ENCODE results near the gene MGMT. TPM values are rescaled to one million over a fixed set of nuclear protein-coding genes. Genes with fewer than 3 reads are reported as not detected.

Gene MGMT
- polyA plus RNA-seq, 1 of the 3 experiments (the other 2 are of a cell fraction), result 10.8 TPM

GRCh38 chr10:129660569-129660968, 193.5 kb downstream of the MGMT start (continued):
- no peak for TF ChIP-seq CTCF (IDR thresholded peaks at IDR 0.05)
- TF ChIP-seq JUND (IDR thresholded peaks at IDR 0.05), result no peak
- TF ChIP-seq EZH2phosphoT487 (IDR thresholded peaks at IDR 0.05; ENCODE audit: borderline replicate concordance, low read depth), result no peak
- TF ChIP-seq CHD2 (IDR thresholded peaks at IDR 0.05; ENCODE audit: low read length, partially characterized antibody), result no peak
- TF ChIP-seq GATA2 (CRISPR knock-in tag; IDR thresholded peaks at IDR 0.05), result no peak
- no peak for TF ChIP-seq FOXJ3 (CRISPR knock-in tag; IDR thresholded peaks at IDR 0.05)
- no peak for TF ChIP-seq USF1 (IDR thresholded peaks at IDR 0.05; ENCODE audit: borderline replicate concordance, low read depth)
- TF ChIP-seq RAD21 (IDR thresholded peaks at IDR 0.05; ENCODE audit: low read length), result no peak

DNA sequence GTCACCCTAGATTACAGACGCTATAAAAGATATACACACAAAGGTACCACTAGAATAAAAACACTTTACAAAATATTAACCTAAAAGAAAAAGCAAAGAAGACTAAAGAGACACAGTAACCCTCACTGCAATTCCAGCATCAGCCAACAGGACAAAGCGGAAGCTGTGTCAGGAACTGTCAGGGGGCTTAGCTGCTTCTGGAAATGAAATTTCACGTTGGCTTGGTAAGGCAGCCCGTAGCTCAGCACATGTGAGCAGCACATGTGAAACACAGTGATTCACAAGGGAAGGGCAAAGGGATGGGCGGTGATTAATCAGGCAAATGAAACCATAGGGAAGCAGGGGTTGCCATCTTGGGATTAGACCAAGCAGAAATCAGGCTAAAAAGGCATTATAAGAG, 195.4 kb downstream of the MGMT start:
- Histone ChIP-seq H3K36me3 (replicated peaks in 1 of 2; ENCODE audit: control insufficient read depth in 1 of 2, insufficient read depth in 2 of 2, low read length in 1 of 2) (no peaks in the 10 kb centered on the region), H3K27ac (ENCODE audit: low read depth in 2 of 2, low read length in 1 of 2) (no peak overlapping the region), H3K27me3 (ENCODE audit: insufficient read depth) (no peaks in the 10 kb centered on the region), H3K79me2 (ENCODE audit: insufficient read depth) (no peaks in the 10 kb centered on the region), H3K4me2 (no peak overlapping the region), H3F3A (replicated peaks; ENCODE audit: insufficient read depth) (no peaks in the 10 kb centered on the region), H3K4me3 (ENCODE audit: low read depth in 2 of 2, low read length in 1 of 2) (no peak overlapping the region), H2AFZ (ENCODE audit: low read depth) (no peak overlapping the region), H3K9me2 (no peaks in the 10 kb centered on the region), H3K4me1 (ENCODE audit: control insufficient read depth in 1 of 2, insufficient read depth in 2 of 2, low read depth in 1 of 2, low read length in 1 of 2) (peaks cover 0 to 8% of the 10 kb centered on the region in 2 experiments; a peak in 2 of 4 replicates), H3K9ac (no peak overlapping the region), H3K9me3 (no peaks in the 10 kb centered on the region; the same call in 1 of the 2 replicates), H4K20me1 (ENCODE audit: insufficient read depth) (no peaks in the 10 kb centered on the region)
- 51% methylated on average over 5 of the region's 5 CpGs for WGBS (ENCODE audit: low lambda C conversion rate)
- CTCF ChIA-PET, result interaction anchor here (0.8 to 1.4 kb wide), 3 partner anchors 8 to 33 kb away, joined by 3 to 4 read pairs (median 3); no protein-coding TSS in a partner anchor
- no peak for DNase-seq
- POLR2A ChIA-PET, result no interaction called here
- no peak for TF ChIP-seq GABPA (IDR thresholded peaks at IDR 0.05; ENCODE audit: low read depth)
- TF ChIP-seq PBX3 (IDR thresholded peaks at IDR 0.05), result no peak
- TF ChIP-seq, protein P1, sequence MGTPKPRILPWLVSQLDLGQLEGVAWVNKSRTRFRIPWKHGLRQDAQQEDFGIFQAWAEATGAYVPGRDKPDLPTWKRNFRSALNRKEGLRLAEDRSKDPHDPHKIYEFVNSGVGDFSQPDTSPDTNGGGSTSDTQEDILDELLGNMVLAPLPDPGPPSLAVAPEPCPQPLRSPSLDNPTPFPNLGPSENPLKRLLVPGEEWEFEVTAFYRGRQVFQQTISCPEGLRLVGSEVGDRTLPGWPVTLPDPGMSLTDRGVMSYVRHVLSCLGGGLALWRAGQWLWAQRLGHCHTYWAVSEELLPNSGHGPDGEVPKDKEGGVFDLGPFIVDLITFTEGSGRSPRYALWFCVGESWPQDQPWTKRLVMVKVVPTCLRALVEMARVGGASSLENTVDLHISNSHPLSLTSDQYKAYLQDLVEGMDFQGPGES (IDR thresholded peaks at IDR 0.05; ENCODE audit: low read depth, low read length), result no peak
- no peak for TF ChIP-seq SMC3 (IDR thresholded peaks at IDR 0.05; ENCODE audit: low read depth, low read length)
- TF ChIP-seq EZH2phosphoT487 (IDR thresholded peaks at IDR 0.05; ENCODE audit: borderline replicate concordance, low read depth), result no peak
- TF ChIP-seq EP300 (IDR thresholded peaks at IDR 0.05; ENCODE audit: borderline replicate concordance in 1 of 2, low read depth in 1 of 2, low read length in 1 of 2), result no peak
- TF ChIP-seq TAF1 (IDR thresholded peaks at IDR 0.05; ENCODE audit: borderline replicate concordance, low read depth, low read length), result no peak
- TF ChIP-seq USF2 (IDR thresholded peaks at IDR 0.05; ENCODE audit: borderline replicate concordance, low read depth, low read length), result no peak
- TF ChIP-seq NRF1 (IDR thresholded peaks at IDR 0.05; ENCODE audit: low read depth, low read length), result no peak
- TF ChIP-seq RFX5 (IDR thresholded peaks at IDR 0.05; ENCODE audit: low read length), result no peak

All from SK-N-SH (cell line).